Loucy (cell line): ENCODE measurements around the gene PMEPA1.

Source experiments
- EZH2phosphoT487 ChIP-seq: fragments of 200-600 bp; IDR thresholded peaks from 2 replicates; pipeline ENCODE4 v1.6.1; 2018; ENCODE audit warnings: antibody characterized with exemption, mild to moderate bottlenecking, moderate library complexity, borderline replicate concordance
- TF ChIP-seq, protein P1 (sequence below): fragments of 200-600 bp; sonication (generic); conservative IDR thresholded peaks from 2 replicates; pipeline ENCODE4 v1.5.1; 2014; ENCODE audit warnings: mild to moderate bottlenecking, antibody characterized with exemption, low read length

- TF ChIP-seq, protein P1, sequence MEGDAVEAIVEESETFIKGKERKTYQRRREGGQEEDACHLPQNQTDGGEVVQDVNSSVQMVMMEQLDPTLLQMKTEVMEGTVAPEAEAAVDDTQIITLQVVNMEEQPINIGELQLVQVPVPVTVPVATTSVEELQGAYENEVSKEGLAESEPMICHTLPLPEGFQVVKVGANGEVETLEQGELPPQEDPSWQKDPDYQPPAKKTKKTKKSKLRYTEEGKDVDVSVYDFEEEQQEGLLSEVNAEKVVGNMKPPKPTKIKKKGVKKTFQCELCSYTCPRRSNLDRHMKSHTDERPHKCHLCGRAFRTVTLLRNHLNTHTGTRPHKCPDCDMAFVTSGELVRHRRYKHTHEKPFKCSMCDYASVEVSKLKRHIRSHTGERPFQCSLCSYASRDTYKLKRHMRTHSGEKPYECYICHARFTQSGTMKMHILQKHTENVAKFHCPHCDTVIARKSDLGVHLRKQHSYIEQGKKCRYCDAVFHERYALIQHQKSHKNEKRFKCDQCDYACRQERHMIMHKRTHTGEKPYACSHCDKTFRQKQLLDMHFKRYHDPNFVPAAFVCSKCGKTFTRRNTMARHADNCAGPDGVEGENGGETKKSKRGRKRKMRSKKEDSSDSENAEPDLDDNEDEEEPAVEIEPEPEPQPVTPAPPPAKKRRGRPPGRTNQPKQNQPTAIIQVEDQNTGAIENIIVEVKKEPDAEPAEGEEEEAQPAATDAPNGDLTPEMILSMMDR: no peak
- no peak for TF ChIP-seq EZH2phosphoT487
Observed at GRCh38 chr20:57666106-57666833, 43.5 kb downstream of the PMEPA1 start.
